GM21723 (cell line): ENCODE measurements around the gene LRRC45.

Experiments used
- ATAC-seq: cut with Tn5 transposase; IDR thresholded peaks from one replicate; pipeline ENCODE4 v1.9.1; 2021; ENCODE audit warnings: mild to moderate bottlenecking, moderate library complexity; ENCODE audit not compliant: unreplicated experiment

LRRC45 gene

DNA sequence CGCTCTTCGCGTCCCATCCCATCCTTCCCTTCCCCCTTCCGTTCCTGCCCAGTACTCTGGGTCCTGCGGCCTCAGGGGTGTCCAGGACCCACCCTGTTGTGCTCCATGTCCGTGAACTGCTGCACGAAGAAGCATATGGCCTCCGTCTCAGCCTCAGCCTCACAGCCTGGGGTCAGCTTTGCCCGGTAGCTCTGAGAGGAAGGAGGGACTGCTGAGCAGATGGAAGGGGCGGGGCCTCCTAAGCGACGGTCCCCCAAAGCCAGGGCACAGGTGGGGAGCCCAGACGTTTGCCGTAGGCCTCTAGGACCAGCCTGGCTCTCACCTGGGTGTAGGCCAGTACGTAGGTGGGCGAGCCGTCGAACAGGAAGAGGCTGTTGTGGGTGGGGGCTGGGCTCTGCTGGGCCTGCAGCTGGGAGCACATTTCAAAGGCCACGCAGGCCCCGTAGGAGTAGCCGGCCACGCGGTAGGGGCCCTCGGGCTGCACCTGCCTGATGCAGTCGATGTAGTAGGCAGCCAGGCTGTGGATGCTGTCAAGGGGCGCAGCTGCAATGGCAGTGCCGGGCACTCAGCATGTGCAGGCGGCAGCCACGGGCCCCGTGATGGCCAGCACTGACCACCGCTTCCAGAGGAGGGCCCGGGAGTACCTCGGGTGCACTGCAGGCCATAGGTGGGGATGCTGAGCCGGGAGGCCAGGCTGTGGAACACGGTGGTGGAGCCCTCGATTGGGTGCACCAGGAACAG, 57.1 kb downstream of the LRRC45 start:
- ATAC-seq, result no peak
